ENCODE results near the gene ADAMTS6.

The ADAMTS6 gene

DNA sequence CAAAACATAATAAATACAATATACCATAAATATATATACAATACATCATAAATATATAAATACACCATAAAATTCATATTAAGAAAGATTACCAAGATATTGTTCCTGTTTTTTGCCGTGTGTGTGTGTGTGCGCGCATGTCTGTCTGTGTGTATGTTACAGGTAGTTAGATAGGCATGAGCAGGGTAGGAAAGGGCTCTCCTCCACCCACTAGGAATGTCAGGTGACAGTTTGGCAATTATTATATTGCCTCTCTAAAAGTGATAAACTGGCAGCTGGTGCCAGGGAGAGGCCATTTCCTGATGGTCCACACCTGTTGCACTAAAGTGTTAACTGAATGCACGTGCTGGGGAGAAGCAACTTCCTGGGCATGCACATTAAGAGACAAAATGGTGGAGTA lies 232.8 kb downstream of the ADAMTS6 start:
- no peak overlapping the region for H3K27ac ChIP-seq
- TF ChIP-seq CTCF (IDR thresholded peaks at IDR 0.05): no peak

- H3K27ac ChIP-seq: no peak overlapping the region
- no peak for TF ChIP-seq CTCF (IDR thresholded peaks at IDR 0.05)
- TF ChIP-seq ZFX (IDR thresholded peaks at IDR 0.05; ENCODE audit: borderline replicate concordance): no peak
These were observed 234.1 kb downstream of the ADAMTS6 start for GRCh38 chr5:65247594-65247993.

- H3K27ac ChIP-seq: no peak overlapping the region
- no peak for TF ChIP-seq ZFX (IDR thresholded peaks at IDR 0.05; ENCODE audit: borderline replicate concordance)
- no peak for TF ChIP-seq CTCF (IDR thresholded peaks at IDR 0.05)
These were observed 235.0 kb downstream of the ADAMTS6 start for GRCh38 chr5:65246741-65247140.

- no peak overlapping the region for H3K27ac ChIP-seq
- TF ChIP-seq ZFX (IDR thresholded peaks at IDR 0.05; ENCODE audit: borderline replicate concordance): no peak
These were observed 237.7 kb downstream of the ADAMTS6 start for GRCh38 chr5:65244031-65244430.

DNA sequence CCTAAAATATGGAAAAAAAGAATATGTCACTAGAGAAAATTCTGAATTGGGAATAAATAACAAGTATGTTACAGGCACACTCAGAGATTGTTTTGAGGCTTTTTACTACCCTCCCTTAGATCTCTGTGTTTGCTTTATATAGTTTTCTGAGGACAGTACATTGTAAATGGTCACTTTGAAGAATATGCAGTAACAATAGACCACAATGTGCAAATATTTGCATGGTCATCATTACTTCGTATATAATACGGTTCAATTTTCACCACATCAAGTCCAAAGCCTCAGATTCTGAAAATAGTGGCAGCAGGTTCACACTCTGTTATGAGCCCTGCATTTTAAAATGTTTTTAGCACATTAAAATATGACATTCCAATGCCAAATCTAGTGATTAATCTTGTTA lies 238.6 kb downstream of the ADAMTS6 start:
- no peak for TF ChIP-seq CTCF (IDR thresholded peaks at IDR 0.05)
- TF ChIP-seq ZFX (IDR thresholded peaks at IDR 0.05; ENCODE audit: borderline replicate concordance): no peak
- H3K27ac ChIP-seq: no peak overlapping the region

GRCh38 chr5:65229841-65230240 lies 251.9 kb downstream of the ADAMTS6 start:
- TF ChIP-seq ZFX (IDR thresholded peaks at IDR 0.05; ENCODE audit: borderline replicate concordance) (no peak), CTCF (IDR thresholded peaks at IDR 0.05) (no peak)
- H3K27ac ChIP-seq: no peak overlapping the region

DNA sequence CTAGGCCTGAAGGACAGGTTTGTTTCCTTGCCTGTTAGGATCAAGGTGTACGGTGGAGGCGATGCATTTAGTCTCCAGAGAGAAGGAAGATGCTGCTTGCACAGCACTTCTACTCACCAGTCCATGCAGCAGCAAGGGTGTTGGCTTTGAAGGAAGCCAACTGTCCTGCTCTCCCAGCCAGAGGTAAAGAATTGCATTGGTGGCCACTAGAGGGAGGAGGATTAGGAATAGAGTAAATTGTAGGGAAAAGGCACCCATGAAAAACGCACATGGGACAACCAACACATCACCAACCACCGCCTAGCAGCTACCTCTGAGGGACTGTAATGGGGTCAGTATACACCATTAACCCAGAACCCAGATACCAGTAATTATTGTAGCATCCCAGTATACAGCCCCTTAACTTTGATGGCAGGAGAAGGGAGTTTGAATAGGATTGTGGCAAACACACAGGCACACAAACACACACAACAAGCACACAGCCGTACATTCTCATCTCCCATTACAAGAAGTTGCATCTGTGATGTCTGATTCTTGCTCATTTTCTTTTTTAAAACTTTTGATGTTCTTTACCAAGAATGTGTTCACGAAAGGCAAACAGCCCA lies 267.7 kb downstream of the ADAMTS6 start:
- TF ChIP-seq ZFX (IDR thresholded peaks at IDR 0.05; ENCODE audit: borderline replicate concordance) (no peak), CTCF (IDR thresholded peaks at IDR 0.05) (peak; percentile 75)

DNA sequence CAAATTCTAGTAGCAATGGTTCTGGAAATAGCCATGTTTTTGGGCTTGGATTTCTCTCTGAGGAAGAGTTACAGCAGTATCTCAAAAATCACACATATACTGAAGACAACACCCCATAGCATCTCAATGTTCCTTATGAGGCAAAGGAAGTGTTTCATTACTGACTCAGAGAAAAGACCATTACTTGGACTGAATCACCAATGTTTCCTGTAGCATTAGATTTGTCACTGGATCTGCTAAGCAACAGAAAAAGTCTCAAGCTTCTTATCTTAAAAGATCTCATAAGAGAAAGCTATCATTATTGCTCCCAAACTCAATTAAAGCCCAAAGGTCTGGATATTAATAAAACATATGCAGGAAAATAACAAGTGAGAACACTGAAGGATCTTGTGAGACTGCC lies 272.4 kb downstream of the ADAMTS6 start:
- no peak overlapping the region for H3K27ac ChIP-seq
- no peak for TF ChIP-seq CTCF (IDR thresholded peaks at IDR 0.05)
- TF ChIP-seq ZFX (IDR thresholded peaks at IDR 0.05; ENCODE audit: borderline replicate concordance): no peak

More for the DNA sequence above, 267.7 kb downstream of the ADAMTS6 start:
- H3K27ac ChIP-seq: no peak overlapping the region

Measured in 22Rv1 (cell line).